Pancreas (tissue), 10 donors: ENCODE results near the gene SLC66A1. TPM values are rescaled to one million over a fixed set of nuclear protein-coding genes. Genes with fewer than 3 reads are reported as not detected.

ENCODE experiments used
- ATAC-seq, 4 donors: fragments of 200-7000 bp; cut with Tn5 transposase; one replicate each; pipeline versions ENCODE4 v1.8.0 to v1.9.1; 2020; ENCODE audit warnings: mild to moderate bottlenecking in 4 of 4, moderate library complexity in 4 of 4
- DNase-seq, 6 donors: peaks; one replicate each; pipeline ENCODE4 v3.0.0-alpha.2; 2020
- FAIRE-seq: peaks from 2 replicates; lab custom pipeline; 2012; peaks lifted over from hg19 to GRCh38; lab: Jason Lieb, UNC
- H3K27ac ChIP-seq, 4 donors: fragments of 200-600 bp; sonication (generic); 1 replicate in 3 of 4; 2 replicates in 1 of 4; pipeline versions ENCODE4 v1.5.0 to v1.8.0; 2020
- H3K27me3 ChIP-seq, 4 donors: fragments of 200-600 bp; one replicate each; pipeline ENCODE4 v1.8.0; 2021
- H3K36me3 ChIP-seq, 3 donors: fragments of 200-600 bp; sonication (generic) in 1 of 3; one replicate each; pipeline versions ENCODE4 v1.5.0 to v1.8.0; 2020 to 2021
- H3K4me1 ChIP-seq, 3 donors: fragments of 200-600 bp; one replicate each; pipeline ENCODE4 v1.8.0; 2021
- H3K4me3 ChIP-seq, 4 donors: fragments of 200-600 bp; sonication (generic) in 2 of 4; one replicate each; pipeline versions ENCODE4 v1.5.0 to v1.8.0; 2020 to 2021
- H3K9me3 ChIP-seq, 4 donors: fragments of 200-600 bp; one replicate each; pipeline ENCODE4 v1.8.0; 2021
- CTCF ChIP-seq, 4 donors: fragments of 200-600 bp; sonication (generic) in 3 of 4; IDR thresholded peaks; one replicate each; pipeline versions ENCODE4 v1.5.0 to v1.8.0; 2021; ENCODE audit warnings: antibody characterized with exemption in 4 of 4
- WGBS, 2 donors: extraction: QIAGEN DNeasy Blood & Tissue Kit; methylation state at CpG; one replicate each; pipeline ENCODE4 v1.1.7; 2013; 5-methylcytosine and 5-hydroxymethylcytosine counted together
- intact Hi-C, 3 donors: fragments of 100-400 bp; cut with DNase I; formaldehyde crosslinking; loops; one replicate each; pipeline versions ENCODE4 v1.11.1 to v1.14.2; 2022
- polyA plus RNA-seq, 2 donors: library from polyadenylated mRNA; stranded (reverse); fragments of 200-250 nt; gene quantifications; one replicate each; pipeline ENCODE4 v1.2.3, GENCODE V29; 2013
- total RNA-seq, 6 donors: library from RNA; stranded (reverse); fragmentation: NEBNext Ultra II Directional in 4 of 6; extraction: Animal tissue kit (Norgen Biotek cat#: 25700) in 4 of 6; gene quantifications; one replicate each; pipeline versions ENCODE4 v1.2.1 to v1.2.4, GENCODE V29; 2021 to 2023
- donor health status: healthy with polysubstance abuse.
- donor health status: DM: no; HTN: no; CAD: no; lungs with moderate emphysema.
- donor health status: DM: no; HTN: no; CAD: no.
- donor health status: control.
- donor health status: control.
- donor health status: Bipolar disorder and iron deficiency.
- donor health status: DM: yes; HTN: yes; CAD: no.
- donor health status: DM: no; HTN: no; CAD: no.
- donor health status: DM: no; HTN: no; CAD: no.
- donor health status: DM: yes; HTN: yes; CAD: no.

Gene SLC66A1
- total and polyA plus RNA-seq, 8 donors = 6.4 to 26.1 (median 8.7) TPM

- H3K9me3 ChIP-seq = no peaks in the 10 kb centered on the region
- no peak for ATAC-seq
- TF ChIP-seq CTCF (IDR thresholded peaks at IDR 0.05) = no peak
- no peak for DNase-seq
- intact Hi-C loops = no loop called here
- H3K4me3 ChIP-seq = no peak overlapping the region
- H3K27ac ChIP-seq = no peak overlapping the region
- H3K4me1 ChIP-seq = no peaks in the 10 kb centered on the region
- WGBS, 2 donors = 79 to 87% methylated on average over 9 of the region's 9 CpGs
- FAIRE-seq = no peak
- no peaks in the 10 kb centered on the region for H3K36me3 ChIP-seq
- H3K27me3 ChIP-seq = no peaks in the 10 kb centered on the region
These were observed 21.6 kb downstream of the SLC66A1 start for GRCh38 chr1:19333587-19334354.

- Histone ChIP-seq H3K9me3 (no peaks in the 10 kb centered on the region), H3K4me3 (no peak overlapping the region), H3K27me3 (no peaks in the 10 kb centered on the region), H3K27ac (no peak overlapping the region), H3K4me1 (no peaks in the 10 kb centered on the region), H3K36me3 (no peaks in the 10 kb centered on the region)
- FAIRE-seq = no peak
- no peak for ATAC-seq
- peak in 1 of 6 donors; percentile 10 for DNase-seq
- 95 to 97% methylated on average over 7 of the region's 7 CpGs for WGBS, 2 donors
- intact Hi-C loops = no loop called here
- TF ChIP-seq CTCF (IDR thresholded peaks at IDR 0.05) = no peak
These were observed 24.4 kb downstream of the SLC66A1 start for GRCh38 chr1:19336543-19336942.

- no peaks in the 10 kb centered on the region for H3K36me3 ChIP-seq
- WGBS, 2 donors = 97 to 98% methylated on average over 4 of the region's 4 CpGs
- DNase-seq (no peak), ATAC-seq (no peak), FAIRE-seq (no peak)
- H3K27ac ChIP-seq = no peak overlapping the region
- intact Hi-C loops = no loop called here
- H3K9me3 ChIP-seq = no peaks in the 10 kb centered on the region
- no peaks in the 10 kb centered on the region for H3K4me1 ChIP-seq
- no peak for TF ChIP-seq CTCF (IDR thresholded peaks at IDR 0.05)
- H3K4me3 ChIP-seq = no peak overlapping the region
- no peaks in the 10 kb centered on the region for H3K27me3 ChIP-seq
These were observed 25.2 kb downstream of the SLC66A1 start for GRCh38 chr1:19337289-19337688.

GRCh38 chr1:19338323-19338762 is 26.2 kb downstream of the SLC66A1 start:
- DNase-seq = peak in 3 of 6 donors; percentile 31 to 51 (median 36)
- peak in 3 of 4 donors; percentile 22 to 69 (median 45) for ATAC-seq
- H3K27me3 ChIP-seq = no peaks in the 10 kb centered on the region
- H3K9me3 ChIP-seq = no peaks in the 10 kb centered on the region
- 78 to 85% methylated on average over 27 of the region's 27 CpGs for WGBS, 2 donors
- no peak for FAIRE-seq
- intact Hi-C loops = no loop called here
- H3K4me3 ChIP-seq = no peak overlapping the region
- H3K4me1 ChIP-seq = no peaks in the 10 kb centered on the region
- no peak overlapping the region for H3K27ac ChIP-seq
- no peak for TF ChIP-seq CTCF (IDR thresholded peaks at IDR 0.05)
- H3K36me3 ChIP-seq = peaks cover 0 to 6% (median 0%) of the 10 kb centered on the region in 3 donors
